Measurements from ENCODE around the gene ITPR1. TPM values are rescaled to one million over a fixed set of nuclear protein-coding genes. Genes with fewer than 3 reads are reported as not detected.

Gene ITPR1
- total and polyA plus RNA-seq, 2 of the 4 experiments (the other 2 are of a cell fraction) = 1.8 to 5.7 TPM

DNA sequence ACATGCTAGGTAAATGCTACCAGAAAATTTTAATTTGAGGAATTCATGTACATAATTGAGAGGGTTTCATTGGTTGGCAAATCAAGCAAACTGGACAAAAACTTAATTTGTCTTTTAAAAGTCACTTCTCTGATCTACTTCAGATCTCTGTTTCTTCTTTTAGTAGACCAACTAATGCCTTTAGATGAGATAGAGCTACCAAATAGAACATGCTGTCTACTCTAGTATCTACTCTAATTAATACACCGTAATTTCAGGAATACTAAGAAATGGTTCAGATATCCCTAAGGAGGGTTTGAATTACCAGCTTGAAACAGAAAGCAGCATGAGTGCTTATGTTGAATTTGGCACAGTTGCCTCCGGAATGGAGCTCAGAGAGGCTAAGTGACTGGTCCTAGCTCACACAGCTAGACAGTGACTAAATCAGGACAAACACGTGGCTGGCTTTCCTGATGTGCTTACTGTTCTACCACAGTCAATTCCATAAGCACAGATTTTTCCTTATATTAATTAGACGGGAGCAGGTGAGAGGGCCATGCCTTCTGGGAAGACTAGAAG is 225.1 kb downstream of the ITPR1 start:
- Histone ChIP-seq H2BK15ac (ENCODE audit: low read depth, low read length) (0 out of 3 replicates have a peak overlapping the region, but pooled peaks have one; percentile 11), H2BK5ac (ENCODE audit: low read depth, low read length, poor library complexity, severe bottlenecking) (no peak overlapping the region), H4K8ac (ENCODE audit: low read depth in 2 of 2, low read length in 2 of 2) (peak overlapping the region in 1 of 2 experiments; percentile 22; a peak in 1 of 4 replicates), H2AK9ac (replicated peaks; ENCODE audit: low read depth, low read length, poor library complexity) (no peak overlapping the region), H3K36me3 (ENCODE audit: control insufficient read depth, insufficient read depth, low read length) (no peaks in the 10 kb centered on the region), H3K4ac (ENCODE audit: low read depth, low read length) (0 out of 2 replicates have a peak overlapping the region, but pooled peaks have one; percentile 16), H3K27me3 (ENCODE audit: control insufficient read depth, insufficient read depth, low read length) (no peaks in the 10 kb centered on the region), H3K4me1 (ENCODE audit: control insufficient read depth, insufficient read depth, low read length) (peaks cover 19% of the 10 kb centered on the region), H3K27ac (ENCODE audit: insufficient read depth, low read length) (no peak overlapping the region), H3K14ac (replicated peaks; ENCODE audit: low read depth, low read length) (no peak overlapping the region; the same call in 1 of the 2 replicates), H2AK5ac (ENCODE audit: low read depth, low read length) (peak overlapping the region; percentile 37; the same call in 1 of the 2 replicates), H2BK120ac (ENCODE audit: low read depth, low read length) (peak overlapping the region; percentile 27; the same call in 1 of the 2 replicates), H3K9ac (ENCODE audit: low read depth, low read length) (no peak overlapping the region), H3K56ac (ENCODE audit: extremely low read depth, insufficient read depth, low read length) (no peak overlapping the region), H3K23ac (ENCODE audit: low read depth, low read length) (no peak overlapping the region), H4K5ac (ENCODE audit: low read depth, low read length) (no peak overlapping the region), H4K20me1 (ENCODE audit: insufficient read depth, low read length) (no peaks in the 10 kb centered on the region), H3K79me1 (ENCODE audit: low read depth in 1 of 2, low read length in 2 of 2) (no peaks in the 10 kb centered on the region), H4K91ac (ENCODE audit: insufficient read depth, low read depth, low read length) (no peak overlapping the region; the same call in 1 of the 2 replicates), H3K9me3 (ENCODE audit: control insufficient read depth, insufficient read depth, low read length) (no peaks in the 10 kb centered on the region), H3K4me3 (ENCODE audit: insufficient read depth, low read depth, low read length) (no peak overlapping the region), H3K4me2 (ENCODE audit: low read depth, low read length) (no peak overlapping the region), H2AFZ (replicated peaks; ENCODE audit: low read length, poor library complexity) (no peak overlapping the region), H3K18ac (ENCODE audit: low read depth, low read length) (peak overlapping the region; percentile 13; the same call in 1 of the 2 replicates), H3K9me1 (ENCODE audit: insufficient read depth, low read length) (peaks cover 9% of the 10 kb centered on the region; the same call in 1 of the 2 replicates), H2BK20ac (ENCODE audit: low read depth, low read length) (no peak overlapping the region; the same call in 1 of the 2 replicates)
- dilution Hi-C loops (cut with HindIII; ENCODE audit: low sequenced_read_pairs, unreplicated experiment) = no loop called here
- no CpG with 5 or more reads among the region's 4 CpGs for WGBS, 2 experiments (ENCODE audit: extremely low coverage in 2 of 2, insufficient read length in 1 of 2)
- ATAC-seq (ENCODE audit: low read depth) (no peak), DNase-seq (no peak)
- in situ Hi-C loops (cut with MboI; ENCODE audit: low sequenced_read_pairs) = loop anchor here (5.0 to 10.0 kb wide), 3 partner anchors 264 to 334 kb away; no protein-coding TSS in a partner anchor
- intact Hi-C loops (cut with micrococcal nuclease) = no loop called here
- CTCF ChIA-PET = interaction anchor here (1.0 to 1.5 kb wide), 2 partner anchors 258 to 339 kb away, joined by 4 read pairs; no protein-coding TSS in a partner anchor
- TF ChIP-seq USF2 (IDR thresholded peaks at IDR 0.05; ENCODE audit: low read depth, low read length) (no peak), SMC3 (IDR thresholded peaks at IDR 0.05; ENCODE audit: low read depth, low read length) (no peak), MAZ (IDR thresholded peaks at IDR 0.05; ENCODE audit: borderline replicate concordance, low read depth, low read length) (no peak), CHD1 (IDR thresholded peaks at IDR 0.05; ENCODE audit: low read depth, low read length) (no peak), RCOR1 (IDR thresholded peaks at IDR 0.05; ENCODE audit: insufficient replicate concordance, low read length) (no peak), MXI1 (IDR thresholded peaks at IDR 0.05; ENCODE audit: borderline replicate concordance, low read depth, low read length) (no peak), BHLHE40 (IDR thresholded peaks at IDR 0.05; ENCODE audit: low read depth, low read length) (no peak), NFE2L2 (IDR thresholded peaks at IDR 0.05; ENCODE audit: low read depth, low read length) (no peak), FOS (IDR thresholded peaks at IDR 0.05; ENCODE audit: low read depth, low read length) (no peak), CEBPB (IDR thresholded peaks at IDR 0.05; ENCODE audit: low read depth, low read length) (no peak)
- TF ChIP-seq, protein P1, sequence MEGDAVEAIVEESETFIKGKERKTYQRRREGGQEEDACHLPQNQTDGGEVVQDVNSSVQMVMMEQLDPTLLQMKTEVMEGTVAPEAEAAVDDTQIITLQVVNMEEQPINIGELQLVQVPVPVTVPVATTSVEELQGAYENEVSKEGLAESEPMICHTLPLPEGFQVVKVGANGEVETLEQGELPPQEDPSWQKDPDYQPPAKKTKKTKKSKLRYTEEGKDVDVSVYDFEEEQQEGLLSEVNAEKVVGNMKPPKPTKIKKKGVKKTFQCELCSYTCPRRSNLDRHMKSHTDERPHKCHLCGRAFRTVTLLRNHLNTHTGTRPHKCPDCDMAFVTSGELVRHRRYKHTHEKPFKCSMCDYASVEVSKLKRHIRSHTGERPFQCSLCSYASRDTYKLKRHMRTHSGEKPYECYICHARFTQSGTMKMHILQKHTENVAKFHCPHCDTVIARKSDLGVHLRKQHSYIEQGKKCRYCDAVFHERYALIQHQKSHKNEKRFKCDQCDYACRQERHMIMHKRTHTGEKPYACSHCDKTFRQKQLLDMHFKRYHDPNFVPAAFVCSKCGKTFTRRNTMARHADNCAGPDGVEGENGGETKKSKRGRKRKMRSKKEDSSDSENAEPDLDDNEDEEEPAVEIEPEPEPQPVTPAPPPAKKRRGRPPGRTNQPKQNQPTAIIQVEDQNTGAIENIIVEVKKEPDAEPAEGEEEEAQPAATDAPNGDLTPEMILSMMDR (conservative IDR thresholded peaks at IDR 0.05; ENCODE audit: low read depth, low read length) = no peak
- TF ChIP-seq, protein P2, sequence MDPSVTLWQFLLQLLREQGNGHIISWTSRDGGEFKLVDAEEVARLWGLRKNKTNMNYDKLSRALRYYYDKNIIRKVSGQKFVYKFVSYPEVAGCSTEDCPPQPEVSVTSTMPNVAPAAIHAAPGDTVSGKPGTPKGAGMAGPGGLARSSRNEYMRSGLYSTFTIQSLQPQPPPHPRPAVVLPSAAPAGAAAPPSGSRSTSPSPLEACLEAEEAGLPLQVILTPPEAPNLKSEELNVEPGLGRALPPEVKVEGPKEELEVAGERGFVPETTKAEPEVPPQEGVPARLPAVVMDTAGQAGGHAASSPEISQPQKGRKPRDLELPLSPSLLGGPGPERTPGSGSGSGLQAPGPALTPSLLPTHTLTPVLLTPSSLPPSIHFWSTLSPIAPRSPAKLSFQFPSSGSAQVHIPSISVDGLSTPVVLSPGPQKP (IDR thresholded peaks at IDR 0.05; ENCODE audit: borderline replicate concordance, low read depth, low read length) = no peak
- BruUV-seq (replicated peaks) = no TSS peak
- POLR2A ChIA-PET (ENCODE audit: unreplicated experiment) = no interaction called here
